Testis (tissue), 3 donors: Measurements from ENCODE around the gene APOBEC3H. TPM values are rescaled to one million over a fixed set of nuclear protein-coding genes. Genes with fewer than 3 reads are reported as not detected.
"Not testable (repeated sequence)": the region's sequence is repeated elsewhere in the genome, so short reads cannot be mapped to it uniquely, and the experiment has no call there.

Experiments used
- DNase-seq: peaks from one replicate; pipeline ENCODE4 v3.0.0-alpha.2; 2019
- H3K27ac ChIP-seq, 2 donors: fragments of 200-600 bp; sonication (generic); one replicate each; pipeline ENCODE4 v1.5.1; 2019
- H3K27me3 ChIP-seq: fragments of 200-600 bp; sonication (generic); one replicate; pipeline ENCODE4 v1.5.1; 2019
- H3K36me3 ChIP-seq: fragments of 200-600 bp; sonication (generic); one replicate; pipeline ENCODE4 v1.5.1; 2017; ENCODE audit warnings: low read depth; ENCODE audit errors: missing control alignments
- H3K4me1 ChIP-seq: fragments of 200-600 bp; sonication (generic); one replicate; pipeline ENCODE4 v1.5.1; 2019
- H3K4me3 ChIP-seq, 2 donors: fragments of 200-600 bp; sonication (generic); one replicate each; pipeline ENCODE4 v1.5.1; 2017 to 2019
- H3K9me3 ChIP-seq: fragments of 200-600 bp; sonication (generic); one replicate; pipeline ENCODE4 v1.5.1; 2017
- CTCF ChIP-seq, 3 experiments: fragments of 450-650 bp in 2 of 3; fragments of 200-600 bp in 1 of 3; sonication (generic) in 1 of 3; IDR thresholded peaks; one replicate each; pipeline ENCODE4 v1.5.1; 2016 to 2019; ENCODE audit warnings: antibody characterized with exemption in 3 of 3, mild to moderate bottlenecking in 2 of 3, moderate library complexity in 1 of 3
- POLR2A ChIP-seq: fragments of 450-650 bp; IDR thresholded peaks from one replicate; pipeline ENCODE4 v1.6.1; 2017; ENCODE audit warnings: antibody characterized with exemption, mild to moderate bottlenecking, moderate library complexity
- WGBS, 2 donors: methylation state at CpG; one replicate each; pipeline ENCODE4 v1.1.5; 2018; 5-methylcytosine and 5-hydroxymethylcytosine counted together
- intact Hi-C: fragments of 100-400 bp; cut with DNase I; formaldehyde crosslinking; loops from one replicate; pipeline ENCODE4 v1.15.1; 2023; ENCODE audit warnings: low total_unique reads
- polyA plus RNA-seq: library from polyadenylated mRNA; stranded (reverse); fragments of 350-450 nt; fragmentation: Illumina TruSeq; extraction: RNeasy Lipid Tissue Mini Kit (QIAGEN cat#74804); gene quantifications from one replicate; pipeline ENCODE4 v1.2.3, GENCODE V29; 2014; ENCODE audit warnings: low read depth, low replicate concordance; ENCODE audit not compliant: insufficient read depth
- total RNA-seq, 2 donors: library from RNA; depleted of rRNA; stranded (reverse); fragments of >200 nt; gene quantifications; one replicate each; pipeline ENCODE4 v1.2.3, GENCODE V29; 2016

Gene APOBEC3H
- total and polyA plus RNA-seq, 3 donors from 2014 or later = 3.5 to 5.2 (median 3.6) TPM

DNA sequence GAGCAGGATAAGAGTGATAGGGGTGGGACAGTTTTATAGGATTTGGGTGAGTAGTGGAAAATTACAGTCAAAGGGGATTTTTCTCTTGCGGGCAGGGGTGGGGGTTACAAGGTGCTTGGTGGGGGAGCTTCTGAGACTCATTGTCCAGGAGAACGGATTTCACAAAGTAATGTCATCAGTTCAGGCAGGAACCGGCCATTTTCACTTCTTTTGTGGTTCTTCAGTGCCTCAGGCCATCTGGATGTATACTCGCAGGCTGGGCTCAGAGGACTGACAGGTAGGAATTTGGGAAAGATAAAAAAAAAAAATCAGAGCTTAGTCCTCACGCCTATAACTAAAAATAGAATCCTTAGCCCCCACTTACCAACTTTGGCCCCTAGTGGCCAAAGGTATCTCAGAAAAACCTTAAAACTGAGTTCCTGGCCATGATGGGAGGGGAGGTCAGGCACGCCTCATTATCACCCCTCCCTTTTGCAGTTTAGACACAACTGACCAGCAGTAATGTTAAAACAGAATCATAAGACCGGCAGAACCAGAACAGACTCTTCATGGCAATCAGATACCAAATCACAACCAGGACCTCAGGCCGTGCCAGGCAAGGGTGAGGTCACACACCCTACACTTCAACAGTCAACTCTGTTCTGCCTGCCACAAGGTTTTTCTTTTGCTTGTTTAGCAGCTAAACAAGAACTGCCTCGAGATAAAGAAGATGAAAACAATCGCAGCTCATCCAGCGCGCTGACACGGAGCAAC is 28.8 kb upstream of the APOBEC3H start:
- Histone ChIP-seq H3K27me3 (no peaks in the 10 kb centered on the region), H3K36me3 (no peaks in the 10 kb centered on the region), H3K4me3 (no peak overlapping the region), H3K27ac (no peak overlapping the region), H3K9me3 (no peaks in the 10 kb centered on the region), H3K4me1 (no peaks in the 10 kb centered on the region)
- no peak for DNase-seq
- 63 to 70% methylated on average over 12 to 13 of the region's 13 CpGs for WGBS, 2 donors
- intact Hi-C loops = no loop called here
- no peak for TF ChIP-seq CTCF (IDR thresholded peaks at IDR 0.05)
- no peak for TF ChIP-seq POLR2A

GRCh38 chr22:39070186-39070585 is 26.9 kb upstream of the APOBEC3H start:
- H3K9me3 ChIP-seq = no peaks in the 10 kb centered on the region
- no peaks in the 10 kb centered on the region for H3K27me3 ChIP-seq
- H3K27ac ChIP-seq = no peak overlapping the region
- intact Hi-C loops = no loop called here
- H3K4me3 ChIP-seq = no peak overlapping the region
- no peak for TF ChIP-seq CTCF (IDR thresholded peaks at IDR 0.05)
- H3K36me3 ChIP-seq = no peaks in the 10 kb centered on the region
- H3K4me1 ChIP-seq = no peaks in the 10 kb centered on the region
- WGBS, 2 donors = 92 to 95% methylated on average over 7 of the region's 7 CpGs
- DNase-seq = no peak

- H3K9me3 ChIP-seq, H3K4me3 ChIP-seq, H3K4me1 ChIP-seq, H3K27ac ChIP-seq, H3K36me3 ChIP-seq, DNase-seq, H3K27me3 ChIP-seq, intact Hi-C loops: not testable (repeated sequence)
- 64 to 83% methylated on average over 6 to 7 of the region's 7 CpGs for WGBS, 2 donors
Observed at GRCh38 chr22:39072581-39072981, 24.5 kb upstream of the APOBEC3H start.

DNA sequence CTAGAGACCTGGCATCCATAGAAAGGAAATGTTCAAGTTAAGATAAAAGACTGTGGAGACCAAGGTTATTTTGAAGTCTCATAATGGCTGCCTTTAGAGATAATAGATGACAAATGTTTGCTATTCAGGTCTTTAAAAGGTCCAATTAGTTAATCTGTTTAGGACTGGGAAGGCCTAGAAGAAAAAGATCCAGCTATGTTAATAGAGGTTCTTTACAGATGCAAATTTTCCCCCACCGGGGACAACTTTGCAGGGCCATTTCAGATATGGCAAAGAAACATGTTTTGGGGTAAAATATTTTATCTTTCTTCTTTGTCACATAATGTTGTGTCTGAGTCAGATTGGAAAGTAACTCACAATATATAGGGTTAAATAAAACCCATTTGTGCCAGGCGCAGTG is 23.1 kb upstream of the APOBEC3H start:
- Histone ChIP-seq H3K9me3 (no peaks in the 10 kb centered on the region), H3K36me3 (no peaks in the 10 kb centered on the region), H3K4me3 (no peak overlapping the region), H3K27ac (no peak overlapping the region), H3K27me3 (no peaks in the 10 kb centered on the region), H3K4me1 (peaks cover 4% of the 10 kb centered on the region)
- TF ChIP-seq CTCF (IDR thresholded peaks at IDR 0.05) (no peak), POLR2A (no peak)
- intact Hi-C loops = no loop called here
- 44 to 48% methylated on average over 2 of the region's 2 CpGs for WGBS, 2 donors
- DNase-seq = no peak

GRCh38 chr22:39076155-39077025 is 20.7 kb upstream of the APOBEC3H start:
- H3K27me3 ChIP-seq, H3K27ac ChIP-seq, DNase-seq, H3K9me3 ChIP-seq, intact Hi-C loops, H3K36me3 ChIP-seq: not testable (repeated sequence)
- WGBS, 2 donors = 25 to 77% methylated on average over 5 to 22 of the region's 24 CpGs
- peak overlapping the region in 1 of 2 donors; percentile 59 for H3K4me3 ChIP-seq
- peaks cover 12% of the 10 kb centered on the region for H3K4me1 ChIP-seq

GRCh38 chr22:39077026-39077840 is 19.8 kb upstream of the APOBEC3H start, which contains the start of gene APOBEC3G:
TSS of gene APOBEC3G (plus strand) at chr22:39077275. CDS start at chr22:39077362, 87 bp downstream.
- Histone ChIP-seq H3K4me1 (peaks cover 12% of the 10 kb centered on the region), H3K27ac (peak within 1 kb of the TSS; percentile 68 to 86), H3K4me3 (peak within 1 kb of the TSS; percentile 47 to 59)
- H3K36me3 ChIP-seq, H3K9me3 ChIP-seq, H3K27me3 ChIP-seq, intact Hi-C loops: not testable (repeated sequence)
- WGBS, 2 donors = 8 to 16% methylated on average over 10 to 13 of the region's 17 CpGs
- DNase-seq = peak; percentile 74

- H3K4me3 ChIP-seq = peak overlapping the region in 1 of 2 donors; percentile 59
- H3K9me3 ChIP-seq, intact Hi-C loops, H3K36me3 ChIP-seq, DNase-seq, H3K27me3 ChIP-seq: not testable (repeated sequence)
- peaks cover 12% of the 10 kb centered on the region for H3K4me1 ChIP-seq
- peak overlapping the region in 1 of 2 donors; percentile 86 for H3K27ac ChIP-seq
- 73 to 79% methylated on average over 12 of the region's 12 CpGs for WGBS, 2 donors
Observed at GRCh38 chr22:39077912-39078311, 19.1 kb upstream of the APOBEC3H start.
